ENCODE results near the gene RIMBP2.

Gene RIMBP2

DNA sequence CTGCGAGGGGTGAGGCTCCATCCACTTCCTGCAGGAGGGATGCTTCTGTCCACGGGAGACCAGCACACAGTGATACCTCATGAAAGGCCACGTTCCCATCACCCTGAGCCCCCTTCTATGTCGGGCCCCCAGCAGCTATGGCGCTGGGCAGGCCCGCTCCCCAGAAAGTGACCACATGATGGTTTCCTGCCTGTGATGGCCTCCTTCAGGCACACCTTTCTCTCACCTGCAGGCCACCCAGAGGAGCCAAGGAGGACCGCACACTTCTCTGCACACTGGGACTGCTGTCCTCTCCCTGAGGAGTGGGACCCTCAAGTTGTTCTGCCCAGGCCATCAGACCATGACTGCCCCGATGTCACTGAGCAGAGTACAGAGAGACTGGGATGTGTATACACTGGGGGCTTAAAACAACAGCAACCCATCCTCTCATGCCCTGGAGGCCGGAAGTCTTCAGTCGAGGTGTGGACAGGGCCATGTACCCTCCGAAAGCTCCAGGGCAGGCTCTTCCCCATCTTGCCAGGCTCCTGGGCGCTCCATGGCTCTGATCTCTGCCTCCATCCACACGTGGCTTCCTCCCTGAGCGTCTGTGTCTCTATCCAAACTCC is 219.5 kb downstream of the RIMBP2 start:
- TF ChIP-seq, protein P1, sequence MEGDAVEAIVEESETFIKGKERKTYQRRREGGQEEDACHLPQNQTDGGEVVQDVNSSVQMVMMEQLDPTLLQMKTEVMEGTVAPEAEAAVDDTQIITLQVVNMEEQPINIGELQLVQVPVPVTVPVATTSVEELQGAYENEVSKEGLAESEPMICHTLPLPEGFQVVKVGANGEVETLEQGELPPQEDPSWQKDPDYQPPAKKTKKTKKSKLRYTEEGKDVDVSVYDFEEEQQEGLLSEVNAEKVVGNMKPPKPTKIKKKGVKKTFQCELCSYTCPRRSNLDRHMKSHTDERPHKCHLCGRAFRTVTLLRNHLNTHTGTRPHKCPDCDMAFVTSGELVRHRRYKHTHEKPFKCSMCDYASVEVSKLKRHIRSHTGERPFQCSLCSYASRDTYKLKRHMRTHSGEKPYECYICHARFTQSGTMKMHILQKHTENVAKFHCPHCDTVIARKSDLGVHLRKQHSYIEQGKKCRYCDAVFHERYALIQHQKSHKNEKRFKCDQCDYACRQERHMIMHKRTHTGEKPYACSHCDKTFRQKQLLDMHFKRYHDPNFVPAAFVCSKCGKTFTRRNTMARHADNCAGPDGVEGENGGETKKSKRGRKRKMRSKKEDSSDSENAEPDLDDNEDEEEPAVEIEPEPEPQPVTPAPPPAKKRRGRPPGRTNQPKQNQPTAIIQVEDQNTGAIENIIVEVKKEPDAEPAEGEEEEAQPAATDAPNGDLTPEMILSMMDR (IDR thresholded peaks at IDR 0.05; ENCODE audit: control insufficient read depth, extremely low read depth, insufficient read depth): no peak
- DNase-seq (ENCODE audit: low read depth): no peak
- no peak overlapping the region for H3K4me3 ChIP-seq (ENCODE audit: low read depth, low read length)

DNA sequence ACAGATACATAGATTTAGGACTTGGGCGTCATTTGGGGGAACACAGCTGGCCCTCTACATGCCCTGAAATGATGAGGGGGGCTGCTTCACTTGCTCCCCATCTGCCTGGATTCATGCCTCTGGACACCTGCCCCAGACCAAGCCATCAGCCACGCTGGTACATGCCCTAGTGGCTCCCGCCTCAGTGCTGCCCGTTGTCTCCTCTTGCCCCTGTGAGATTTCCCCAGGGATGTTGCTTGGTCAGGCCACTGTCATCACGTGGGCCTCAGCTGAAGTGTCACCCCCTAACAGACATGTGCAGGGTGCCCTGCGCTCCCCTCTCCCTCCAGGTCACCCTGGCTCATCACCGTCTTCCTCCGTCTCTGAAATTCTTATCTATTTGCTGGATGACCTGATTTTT is 220.9 kb downstream of the RIMBP2 start:
- no peak overlapping the region for H3K4me3 ChIP-seq (ENCODE audit: low read depth, low read length)
- TF ChIP-seq, protein P1 (IDR thresholded peaks at IDR 0.05; ENCODE audit: control insufficient read depth, extremely low read depth, insufficient read depth): no peak
- DNase-seq (ENCODE audit: low read depth): no peak

DNA sequence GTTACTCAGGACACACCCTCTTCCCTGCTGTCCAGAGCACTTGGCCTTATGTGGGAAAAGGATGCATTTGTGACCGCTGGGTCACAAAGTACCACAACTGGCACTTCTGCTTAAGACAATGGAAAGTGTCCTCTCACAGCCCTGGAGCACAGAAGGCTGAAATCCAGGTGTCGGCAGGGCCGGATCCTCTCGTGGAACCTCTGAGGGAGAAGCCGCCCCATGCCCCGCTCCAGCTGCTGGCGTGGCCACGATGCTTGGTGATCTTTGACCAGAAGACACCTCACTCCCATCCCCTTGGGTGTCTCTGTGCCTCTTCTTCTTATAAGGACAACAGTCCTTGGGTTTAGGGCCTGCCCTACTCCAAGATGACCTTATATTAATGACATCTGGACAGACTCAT is 221.4 kb downstream of the RIMBP2 start:
- TF ChIP-seq, protein P1 (IDR thresholded peaks at IDR 0.05; ENCODE audit: control insufficient read depth, extremely low read depth, insufficient read depth): no peak
- no peak overlapping the region for H3K4me3 ChIP-seq (ENCODE audit: low read depth, low read length)

DNA sequence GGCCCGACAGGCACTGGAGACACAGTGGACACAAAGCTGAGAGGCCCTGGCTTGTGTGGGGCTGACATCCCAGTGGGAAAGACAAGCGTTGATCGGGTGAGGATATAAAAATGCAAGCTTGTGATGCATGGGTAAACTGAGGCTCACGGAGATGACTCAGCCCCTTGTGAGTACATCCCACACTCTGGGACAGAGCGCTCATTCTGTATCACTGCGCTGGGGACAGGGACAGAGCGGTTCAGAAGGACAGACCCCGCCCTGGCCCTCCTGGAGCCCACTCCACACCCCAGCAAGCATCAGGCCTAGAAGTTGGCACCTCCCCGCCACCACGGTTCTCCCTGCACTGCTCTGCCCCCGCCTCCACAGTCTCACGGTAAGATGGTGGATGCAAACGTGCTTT is 222.1 kb downstream of the RIMBP2 start:
- no peak for DNase-seq (ENCODE audit: low read depth)
- TF ChIP-seq, protein P1 (IDR thresholded peaks at IDR 0.05; ENCODE audit: control insufficient read depth, extremely low read depth, insufficient read depth): no peak
- H3K4me3 ChIP-seq (ENCODE audit: low read depth, low read length): no peak overlapping the region

More for the DNA sequence above, 221.4 kb downstream of the RIMBP2 start:
- no peak for DNase-seq (ENCODE audit: low read depth)

DNA sequence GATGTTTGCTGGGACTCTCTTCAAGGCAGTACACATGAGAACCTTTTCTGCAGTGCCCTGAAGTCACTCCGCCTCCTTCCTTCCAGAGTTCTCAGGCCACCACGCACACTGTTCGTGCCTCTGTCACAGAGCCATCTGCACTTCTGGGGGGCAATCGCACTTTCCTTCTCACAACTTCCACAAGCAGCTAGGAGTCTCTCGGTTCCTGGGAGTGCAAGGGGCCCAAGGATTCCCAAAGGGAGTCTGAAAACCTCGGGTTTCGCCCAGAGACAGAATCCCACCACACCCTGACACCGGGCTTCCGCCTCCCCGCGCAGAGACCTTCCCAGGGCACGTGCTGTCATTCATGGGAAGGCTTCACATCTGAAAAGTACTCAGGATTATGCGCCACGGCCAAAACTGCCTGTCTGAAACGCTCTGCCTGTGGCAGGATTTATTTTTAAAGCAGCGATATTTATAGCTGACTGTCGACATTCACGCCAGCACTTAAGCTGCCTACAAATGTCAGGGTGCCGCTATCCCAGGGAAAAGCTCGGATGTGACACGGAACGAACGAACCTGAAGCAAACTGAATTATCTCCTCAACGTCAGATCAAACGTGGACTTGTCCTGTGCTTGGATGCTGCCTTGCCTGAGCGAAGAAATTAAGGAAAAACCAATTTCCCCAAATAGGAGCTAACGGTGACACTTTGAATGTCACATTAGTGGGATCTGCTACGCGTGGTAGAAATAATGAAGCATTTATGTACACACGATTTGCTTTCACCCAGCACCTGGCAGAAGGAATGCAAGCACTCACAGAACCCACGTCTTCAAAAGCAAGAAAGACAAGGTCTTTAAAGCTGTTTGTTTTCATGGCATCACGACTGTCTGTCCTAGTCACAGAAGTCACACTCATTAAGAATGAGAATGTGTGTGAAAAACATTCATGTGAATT is 224.4 kb downstream of the RIMBP2 start:
- DNase-seq (ENCODE audit: low read depth): no peak
- H3K4me3 ChIP-seq (ENCODE audit: low read depth, low read length): no peak overlapping the region
- TF ChIP-seq, protein P1 (IDR thresholded peaks at IDR 0.05; ENCODE audit: control insufficient read depth, extremely low read depth, insufficient read depth): no peak

DNA sequence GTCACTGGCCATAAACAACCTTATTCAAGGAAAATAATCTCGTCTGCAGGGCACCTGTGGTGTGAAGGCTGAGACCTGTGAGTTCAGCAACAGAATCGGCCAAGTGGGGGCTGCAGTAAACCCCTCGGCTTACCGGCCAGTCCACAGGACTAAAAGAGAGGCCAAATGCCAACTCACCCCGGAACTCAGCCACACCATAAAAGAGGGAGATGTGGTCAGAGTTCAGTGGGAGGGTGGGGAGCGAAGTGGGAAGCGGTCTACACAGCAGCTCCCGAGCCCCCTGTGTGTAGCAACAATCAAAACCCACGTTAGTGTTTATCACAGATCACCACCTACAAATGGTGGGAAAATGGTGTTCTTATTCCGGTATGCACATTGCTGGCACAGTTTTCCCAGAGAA is 225.4 kb downstream of the RIMBP2 start:
- TF ChIP-seq, protein P1 (IDR thresholded peaks at IDR 0.05; ENCODE audit: control insufficient read depth, extremely low read depth, insufficient read depth): no peak
- no peak overlapping the region for H3K4me3 ChIP-seq (ENCODE audit: low read depth, low read length)
- DNase-seq (ENCODE audit: low read depth): no peak

All from LNCaP clone FGC (cell line).